Measurements from ENCODE around the gene NDUFS7.

Gene NDUFS7

DNA sequence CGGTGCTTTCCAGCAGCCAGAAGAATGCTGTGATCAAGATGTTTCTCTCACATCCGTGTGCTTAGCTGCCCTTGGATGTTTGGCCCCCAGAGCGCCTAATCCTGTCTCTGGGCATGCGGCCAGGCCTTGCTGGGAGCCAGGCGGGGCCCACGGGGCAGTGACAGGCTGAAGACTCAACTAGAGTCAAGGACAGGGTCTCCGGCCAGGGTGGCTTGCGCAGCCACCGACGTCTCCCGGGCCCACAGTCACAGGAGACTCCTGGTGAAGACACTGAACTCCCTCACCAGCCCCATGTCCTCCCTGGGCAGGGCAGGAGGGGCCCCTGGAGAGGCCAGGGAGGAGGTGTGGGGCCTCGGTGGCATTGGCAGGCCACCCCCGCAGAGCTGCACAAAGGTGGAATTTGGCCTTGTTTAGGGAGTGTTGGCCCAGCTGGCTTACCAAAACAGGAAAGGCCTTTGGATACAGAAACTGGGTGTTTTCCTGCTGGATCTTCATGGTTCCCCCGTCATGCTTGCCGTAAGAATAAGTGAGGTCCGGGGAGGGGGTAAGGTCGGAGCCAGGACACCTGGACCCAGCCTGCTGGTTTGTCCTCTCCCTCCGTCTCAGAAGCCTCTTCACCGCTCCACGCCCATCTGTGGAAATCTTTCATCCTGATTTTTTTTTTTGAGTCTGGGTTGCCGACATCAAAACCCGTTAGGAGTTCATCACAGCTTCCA is 10.0 kb upstream of the NDUFS7 start:
- TF ChIP-seq, protein P1, sequence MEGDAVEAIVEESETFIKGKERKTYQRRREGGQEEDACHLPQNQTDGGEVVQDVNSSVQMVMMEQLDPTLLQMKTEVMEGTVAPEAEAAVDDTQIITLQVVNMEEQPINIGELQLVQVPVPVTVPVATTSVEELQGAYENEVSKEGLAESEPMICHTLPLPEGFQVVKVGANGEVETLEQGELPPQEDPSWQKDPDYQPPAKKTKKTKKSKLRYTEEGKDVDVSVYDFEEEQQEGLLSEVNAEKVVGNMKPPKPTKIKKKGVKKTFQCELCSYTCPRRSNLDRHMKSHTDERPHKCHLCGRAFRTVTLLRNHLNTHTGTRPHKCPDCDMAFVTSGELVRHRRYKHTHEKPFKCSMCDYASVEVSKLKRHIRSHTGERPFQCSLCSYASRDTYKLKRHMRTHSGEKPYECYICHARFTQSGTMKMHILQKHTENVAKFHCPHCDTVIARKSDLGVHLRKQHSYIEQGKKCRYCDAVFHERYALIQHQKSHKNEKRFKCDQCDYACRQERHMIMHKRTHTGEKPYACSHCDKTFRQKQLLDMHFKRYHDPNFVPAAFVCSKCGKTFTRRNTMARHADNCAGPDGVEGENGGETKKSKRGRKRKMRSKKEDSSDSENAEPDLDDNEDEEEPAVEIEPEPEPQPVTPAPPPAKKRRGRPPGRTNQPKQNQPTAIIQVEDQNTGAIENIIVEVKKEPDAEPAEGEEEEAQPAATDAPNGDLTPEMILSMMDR (IDR thresholded peaks at IDR 0.05; ENCODE audit: insufficient read depth, low read depth, low read length, missing control alignments): no peak
- no peak overlapping the region for H3K4me3 ChIP-seq (ENCODE audit: low read length)
- DNase-seq (ENCODE audit: low read depth): no peak

GRCh38 chr19:1374250-1374577 is 9.5 kb upstream of the NDUFS7 start:
- no peak for DNase-seq (ENCODE audit: low read depth)
- no peak overlapping the region for H3K4me3 ChIP-seq (ENCODE audit: low read length)
- TF ChIP-seq, protein P1 (IDR thresholded peaks at IDR 0.05; ENCODE audit: insufficient read depth, low read depth, low read length, missing control alignments): no peak

DNA sequence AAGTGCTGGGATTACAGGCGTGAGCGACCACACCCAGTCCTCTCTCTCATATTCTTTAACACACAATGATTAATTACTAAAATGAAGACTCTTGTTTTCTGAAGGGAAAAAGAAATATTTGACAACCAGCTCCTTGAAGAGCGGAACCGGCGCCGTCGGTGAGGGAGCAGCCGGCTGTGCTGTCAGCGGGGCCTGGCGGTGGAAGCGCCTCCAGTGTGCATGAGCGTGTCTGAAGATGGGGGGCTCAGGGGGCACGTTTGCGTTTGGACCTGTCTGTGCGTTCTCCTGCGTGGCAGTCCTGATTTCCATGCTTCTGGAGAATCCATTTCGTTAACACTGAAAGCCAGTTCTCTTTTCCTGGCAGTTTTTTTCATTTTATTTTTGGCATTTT is 7.3 kb upstream of the NDUFS7 start:
- H3K4me3 ChIP-seq (ENCODE audit: low read length): no peak overlapping the region
- DNase-seq (ENCODE audit: low read depth): no peak
- TF ChIP-seq, protein P1 (IDR thresholded peaks at IDR 0.05; ENCODE audit: insufficient read depth, low read depth, low read length, missing control alignments): no peak

DNA sequence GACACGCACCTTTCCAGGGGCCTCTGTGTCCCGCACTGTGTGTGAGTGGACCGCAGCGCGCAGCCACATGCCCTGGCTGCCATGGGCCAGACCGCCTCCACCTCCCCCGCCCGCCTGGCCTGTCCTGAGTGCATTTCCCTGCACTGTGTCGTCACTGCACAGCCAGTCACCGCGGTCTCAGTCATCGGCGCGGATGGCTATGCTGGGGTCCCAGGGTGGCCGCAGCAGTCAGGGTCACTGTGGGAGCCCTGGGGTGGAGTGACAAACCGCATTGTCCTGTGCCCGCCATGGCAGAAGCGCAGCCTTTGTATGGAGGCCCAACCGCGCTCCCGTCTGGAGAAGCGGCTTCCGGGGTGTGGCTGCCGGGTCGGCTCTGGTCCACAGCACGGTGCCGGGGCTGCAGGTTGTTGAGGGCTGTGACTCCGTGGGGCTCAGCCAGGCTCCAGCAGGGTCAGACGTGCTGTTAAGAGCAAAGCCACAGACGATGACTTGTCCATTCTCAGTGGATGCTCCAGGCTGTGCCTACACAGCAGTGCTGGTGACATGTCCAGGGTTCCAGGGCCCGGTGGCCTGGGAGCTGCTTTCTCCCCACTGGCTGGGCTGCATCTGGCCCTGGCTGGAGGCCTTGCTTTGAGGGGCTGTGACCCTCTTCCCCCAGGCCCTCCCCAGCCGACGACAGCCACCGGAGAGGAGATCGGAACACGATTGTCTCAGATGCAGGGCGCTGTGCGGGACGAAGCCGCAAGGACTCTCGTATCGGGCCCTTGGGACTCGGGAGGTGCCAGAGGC is 6.3 kb upstream of the NDUFS7 start:
- TF ChIP-seq, protein P1 (IDR thresholded peaks at IDR 0.05; ENCODE audit: insufficient read depth, low read depth, low read length, missing control alignments): no peak
- H3K4me3 ChIP-seq (ENCODE audit: low read length): no peak overlapping the region

GRCh38 chr19:1377965-1378785 is 5.5 kb upstream of the NDUFS7 start:
- DNase-seq (ENCODE audit: low read depth): no peak
- TF ChIP-seq, protein P1 (IDR thresholded peaks at IDR 0.05; ENCODE audit: insufficient read depth, low read depth, low read length, missing control alignments): no peak
- no peak overlapping the region for H3K4me3 ChIP-seq (ENCODE audit: low read length)

More for the DNA sequence above, 6.3 kb upstream of the NDUFS7 start:
- DNase-seq (ENCODE audit: low read depth): no peak

DNA sequence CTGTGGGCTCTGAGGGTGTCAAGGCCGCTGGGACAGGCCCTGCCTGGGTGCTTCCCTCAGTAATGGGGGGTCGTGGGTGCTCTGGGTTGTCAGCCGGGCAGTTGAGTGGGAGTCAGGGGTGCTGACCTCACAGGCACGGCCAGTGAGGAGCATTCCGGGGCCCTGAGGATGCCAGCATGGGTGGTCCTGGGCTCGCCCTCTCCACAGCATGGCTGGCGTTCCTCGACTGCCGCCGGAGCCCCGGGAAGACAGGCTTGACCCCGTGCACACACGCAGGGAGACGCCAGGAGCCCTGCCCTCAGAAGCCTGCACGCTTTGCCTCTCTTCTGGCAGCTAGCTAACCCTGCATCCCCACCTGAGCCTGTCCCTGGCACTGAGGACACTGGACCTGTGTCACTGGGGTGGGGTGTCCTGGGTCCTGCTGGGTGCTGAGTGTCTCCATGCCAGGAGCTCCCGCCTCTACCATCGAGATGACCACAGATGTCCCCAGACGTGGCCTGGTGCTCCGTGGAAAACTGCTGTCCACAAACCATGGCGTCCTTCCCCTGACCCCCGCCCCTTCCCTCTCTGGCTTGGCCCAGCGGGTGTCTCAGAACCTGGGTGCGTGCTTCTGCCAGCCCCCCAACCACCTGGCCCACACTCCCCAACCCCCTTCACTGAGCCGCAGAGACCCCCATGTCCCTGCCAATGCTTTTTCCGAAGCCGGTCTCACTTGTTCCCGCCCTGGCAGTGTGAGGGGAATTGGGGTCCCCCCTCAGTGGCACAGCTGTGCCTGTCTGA is 4.4 kb upstream of the NDUFS7 start:
- TF ChIP-seq, protein P1 (IDR thresholded peaks at IDR 0.05; ENCODE audit: insufficient read depth, low read depth, low read length, missing control alignments): no peak
- no peak overlapping the region for H3K4me3 ChIP-seq (ENCODE audit: low read length)
- no peak for DNase-seq (ENCODE audit: low read depth)

All from epithelial cell of esophagus (primary cell).